ENCODE data around the gene AREL1. TPM values are rescaled to one million over a fixed set of nuclear protein-coding genes. Genes with fewer than 3 reads are reported as not detected.

The AREL1 gene
- total RNA-seq, 1 donor from 2014 or later, result 36.8 TPM

DNA sequence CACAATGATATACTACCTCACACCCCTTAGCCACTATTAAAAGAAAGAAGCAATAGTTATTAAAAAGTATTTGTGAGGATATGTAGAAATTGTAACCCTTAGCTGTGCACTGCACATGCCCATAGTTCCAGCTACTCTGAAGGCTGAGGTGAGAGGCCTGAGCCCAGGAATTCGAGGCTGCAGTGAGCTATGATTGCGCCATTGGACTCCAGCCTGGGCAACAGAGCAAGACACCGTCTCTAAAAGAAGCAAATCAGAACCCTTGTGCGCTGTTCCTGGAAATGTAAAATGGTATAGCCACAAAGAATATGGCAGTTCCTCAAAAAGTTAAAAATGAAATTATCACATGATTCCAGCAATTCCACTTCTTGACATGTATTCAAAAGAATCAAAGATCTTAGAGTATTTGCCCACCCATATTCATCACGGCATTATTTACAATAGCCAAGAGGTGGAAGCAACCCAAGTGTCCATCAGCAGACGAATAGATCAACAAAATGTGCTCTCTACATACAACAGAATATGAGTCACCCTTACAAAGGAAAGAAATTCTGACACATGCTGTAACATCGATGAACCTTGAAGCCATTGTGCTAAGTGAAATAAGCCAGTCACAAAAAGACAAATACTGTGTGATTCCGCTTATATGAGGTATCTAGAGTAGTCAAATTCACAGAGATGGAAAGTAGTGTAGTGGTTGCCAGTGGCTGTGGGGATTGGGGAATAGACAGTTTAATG, 26.6 kb upstream of the AREL1 start:
- H3K4me1 ChIP-seq, result no peaks in the 10 kb centered on the region
- H3K9me3 ChIP-seq, result no peaks in the 10 kb centered on the region
- TF ChIP-seq, protein P1, sequence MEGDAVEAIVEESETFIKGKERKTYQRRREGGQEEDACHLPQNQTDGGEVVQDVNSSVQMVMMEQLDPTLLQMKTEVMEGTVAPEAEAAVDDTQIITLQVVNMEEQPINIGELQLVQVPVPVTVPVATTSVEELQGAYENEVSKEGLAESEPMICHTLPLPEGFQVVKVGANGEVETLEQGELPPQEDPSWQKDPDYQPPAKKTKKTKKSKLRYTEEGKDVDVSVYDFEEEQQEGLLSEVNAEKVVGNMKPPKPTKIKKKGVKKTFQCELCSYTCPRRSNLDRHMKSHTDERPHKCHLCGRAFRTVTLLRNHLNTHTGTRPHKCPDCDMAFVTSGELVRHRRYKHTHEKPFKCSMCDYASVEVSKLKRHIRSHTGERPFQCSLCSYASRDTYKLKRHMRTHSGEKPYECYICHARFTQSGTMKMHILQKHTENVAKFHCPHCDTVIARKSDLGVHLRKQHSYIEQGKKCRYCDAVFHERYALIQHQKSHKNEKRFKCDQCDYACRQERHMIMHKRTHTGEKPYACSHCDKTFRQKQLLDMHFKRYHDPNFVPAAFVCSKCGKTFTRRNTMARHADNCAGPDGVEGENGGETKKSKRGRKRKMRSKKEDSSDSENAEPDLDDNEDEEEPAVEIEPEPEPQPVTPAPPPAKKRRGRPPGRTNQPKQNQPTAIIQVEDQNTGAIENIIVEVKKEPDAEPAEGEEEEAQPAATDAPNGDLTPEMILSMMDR (IDR thresholded peaks at IDR 0.05), result no peak
- intact Hi-C loops (cut with DNase I), result no loop called here
- DNase-seq, result no peak
- peaks cover 40% of the 10 kb centered on the region for H3K36me3 ChIP-seq
- no peaks in the 10 kb centered on the region for H3K27me3 ChIP-seq
- ATAC-seq, result no peak
- no peak overlapping the region for H3K27ac ChIP-seq
- H3K4me3 ChIP-seq, result no peak overlapping the region

- TF ChIP-seq, protein P1 (IDR thresholded peaks at IDR 0.05), result no peak
- intact Hi-C loops (cut with DNase I), result no loop called here
- Histone ChIP-seq H3K36me3 (peaks cover 56% of the 10 kb centered on the region), H3K4me3 (no peak overlapping the region), H3K27ac (no peak overlapping the region), H3K27me3 (no peaks in the 10 kb centered on the region), H3K9me3 (no peaks in the 10 kb centered on the region), H3K4me1 (no peaks in the 10 kb centered on the region)
- no peak for DNase-seq
- no peak for ATAC-seq
Observed at GRCh38 chr14:74737753-74738325, 25.0 kb upstream of the AREL1 start.

GRCh38 chr14:74735125-74735524, 22.2 kb upstream of the AREL1 start:
- no peak overlapping the region for H3K4me3 ChIP-seq
- TF ChIP-seq, protein P1 (IDR thresholded peaks at IDR 0.05), result no peak
- H3K36me3 ChIP-seq, result peaks cover 70% of the 10 kb centered on the region
- intact Hi-C loops (cut with DNase I), result no loop called here
- ATAC-seq (no peak), DNase-seq (no peak)
- H3K4me1 ChIP-seq, result no peaks in the 10 kb centered on the region
- H3K9me3 ChIP-seq, result no peaks in the 10 kb centered on the region
- H3K27me3 ChIP-seq, result no peaks in the 10 kb centered on the region
- no peak overlapping the region for H3K27ac ChIP-seq

DNA sequence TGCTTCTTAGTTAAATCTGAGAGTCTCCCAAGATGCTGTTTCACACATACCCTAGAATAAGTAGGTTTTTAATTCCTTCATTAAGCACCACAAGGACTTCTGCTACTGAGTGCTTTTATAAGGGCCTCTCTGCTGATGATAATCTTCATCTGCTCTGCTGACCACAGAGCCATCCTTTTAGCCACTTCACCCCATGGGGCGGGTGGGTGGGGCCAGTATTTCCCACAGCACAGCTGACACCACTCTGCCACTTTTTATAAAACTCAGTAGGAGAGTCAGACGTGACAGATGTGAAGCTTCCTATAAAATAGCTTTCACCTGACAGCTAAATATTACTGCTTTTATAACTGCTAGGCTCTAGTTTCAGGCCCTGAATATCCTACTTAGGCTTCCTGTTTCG, 20.3 kb upstream of the AREL1 start:
- H3K27me3 ChIP-seq, result no peaks in the 10 kb centered on the region
- ATAC-seq (no peak), DNase-seq (no peak)
- intact Hi-C loops (cut with DNase I), result no loop called here
- H3K27ac ChIP-seq, result no peak overlapping the region
- H3K9me3 ChIP-seq, result no peaks in the 10 kb centered on the region
- peaks cover 60% of the 10 kb centered on the region for H3K36me3 ChIP-seq
- no peaks in the 10 kb centered on the region for H3K4me1 ChIP-seq
- H3K4me3 ChIP-seq, result no peak overlapping the region
- TF ChIP-seq, protein P1 (IDR thresholded peaks at IDR 0.05), result no peak

- H3K27ac ChIP-seq, result no peak overlapping the region
- no peaks in the 10 kb centered on the region for H3K27me3 ChIP-seq
- no peaks in the 10 kb centered on the region for H3K9me3 ChIP-seq
- TF ChIP-seq, protein P1 (IDR thresholded peaks at IDR 0.05), result no peak
- DNase-seq (no peak), ATAC-seq (no peak)
- intact Hi-C loops (cut with DNase I), result no loop called here
- no peaks in the 10 kb centered on the region for H3K4me1 ChIP-seq
- H3K4me3 ChIP-seq, result no peak overlapping the region
- peaks cover 58% of the 10 kb centered on the region for H3K36me3 ChIP-seq
Observed at GRCh38 chr14:74732387-74732786, 19.5 kb upstream of the AREL1 start.

All from upper lobe of right lung (tissue), 1 donor.